GM19467 (cell line): ENCODE data around the gene IGSF9B.
"Not testable (repeated sequence)": the region's sequence is repeated elsewhere in the genome, so short reads cannot be mapped to it uniquely, and the experiment has no call there.

Experiments used
- ATAC-seq: cut with Tn5 transposase; IDR thresholded peaks from one replicate; pipeline ENCODE4 v1.9.1; 2021; ENCODE audit warnings: mild to moderate bottlenecking, moderate library complexity; ENCODE audit not compliant: unreplicated experiment

Gene IGSF9B, protein sequence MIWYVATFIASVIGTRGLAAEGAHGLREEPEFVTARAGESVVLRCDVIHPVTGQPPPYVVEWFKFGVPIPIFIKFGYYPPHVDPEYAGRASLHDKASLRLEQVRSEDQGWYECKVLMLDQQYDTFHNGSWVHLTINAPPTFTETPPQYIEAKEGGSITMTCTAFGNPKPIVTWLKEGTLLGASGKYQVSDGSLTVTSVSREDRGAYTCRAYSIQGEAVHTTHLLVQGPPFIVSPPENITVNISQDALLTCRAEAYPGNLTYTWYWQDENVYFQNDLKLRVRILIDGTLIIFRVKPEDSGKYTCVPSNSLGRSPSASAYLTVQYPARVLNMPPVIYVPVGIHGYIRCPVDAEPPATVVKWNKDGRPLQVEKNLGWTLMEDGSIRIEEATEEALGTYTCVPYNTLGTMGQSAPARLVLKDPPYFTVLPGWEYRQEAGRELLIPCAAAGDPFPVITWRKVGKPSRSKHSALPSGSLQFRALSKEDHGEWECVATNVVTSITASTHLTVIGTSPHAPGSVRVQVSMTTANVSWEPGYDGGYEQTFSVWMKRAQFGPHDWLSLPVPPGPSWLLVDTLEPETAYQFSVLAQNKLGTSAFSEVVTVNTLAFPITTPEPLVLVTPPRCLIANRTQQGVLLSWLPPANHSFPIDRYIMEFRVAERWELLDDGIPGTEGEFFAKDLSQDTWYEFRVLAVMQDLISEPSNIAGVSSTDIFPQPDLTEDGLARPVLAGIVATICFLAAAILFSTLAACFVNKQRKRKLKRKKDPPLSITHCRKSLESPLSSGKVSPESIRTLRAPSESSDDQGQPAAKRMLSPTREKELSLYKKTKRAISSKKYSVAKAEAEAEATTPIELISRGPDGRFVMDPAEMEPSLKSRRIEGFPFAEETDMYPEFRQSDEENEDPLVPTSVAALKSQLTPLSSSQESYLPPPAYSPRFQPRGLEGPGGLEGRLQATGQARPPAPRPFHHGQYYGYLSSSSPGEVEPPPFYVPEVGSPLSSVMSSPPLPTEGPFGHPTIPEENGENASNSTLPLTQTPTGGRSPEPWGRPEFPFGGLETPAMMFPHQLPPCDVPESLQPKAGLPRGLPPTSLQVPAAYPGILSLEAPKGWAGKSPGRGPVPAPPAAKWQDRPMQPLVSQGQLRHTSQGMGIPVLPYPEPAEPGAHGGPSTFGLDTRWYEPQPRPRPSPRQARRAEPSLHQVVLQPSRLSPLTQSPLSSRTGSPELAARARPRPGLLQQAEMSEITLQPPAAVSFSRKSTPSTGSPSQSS (N-terminal part only)

DNA sequence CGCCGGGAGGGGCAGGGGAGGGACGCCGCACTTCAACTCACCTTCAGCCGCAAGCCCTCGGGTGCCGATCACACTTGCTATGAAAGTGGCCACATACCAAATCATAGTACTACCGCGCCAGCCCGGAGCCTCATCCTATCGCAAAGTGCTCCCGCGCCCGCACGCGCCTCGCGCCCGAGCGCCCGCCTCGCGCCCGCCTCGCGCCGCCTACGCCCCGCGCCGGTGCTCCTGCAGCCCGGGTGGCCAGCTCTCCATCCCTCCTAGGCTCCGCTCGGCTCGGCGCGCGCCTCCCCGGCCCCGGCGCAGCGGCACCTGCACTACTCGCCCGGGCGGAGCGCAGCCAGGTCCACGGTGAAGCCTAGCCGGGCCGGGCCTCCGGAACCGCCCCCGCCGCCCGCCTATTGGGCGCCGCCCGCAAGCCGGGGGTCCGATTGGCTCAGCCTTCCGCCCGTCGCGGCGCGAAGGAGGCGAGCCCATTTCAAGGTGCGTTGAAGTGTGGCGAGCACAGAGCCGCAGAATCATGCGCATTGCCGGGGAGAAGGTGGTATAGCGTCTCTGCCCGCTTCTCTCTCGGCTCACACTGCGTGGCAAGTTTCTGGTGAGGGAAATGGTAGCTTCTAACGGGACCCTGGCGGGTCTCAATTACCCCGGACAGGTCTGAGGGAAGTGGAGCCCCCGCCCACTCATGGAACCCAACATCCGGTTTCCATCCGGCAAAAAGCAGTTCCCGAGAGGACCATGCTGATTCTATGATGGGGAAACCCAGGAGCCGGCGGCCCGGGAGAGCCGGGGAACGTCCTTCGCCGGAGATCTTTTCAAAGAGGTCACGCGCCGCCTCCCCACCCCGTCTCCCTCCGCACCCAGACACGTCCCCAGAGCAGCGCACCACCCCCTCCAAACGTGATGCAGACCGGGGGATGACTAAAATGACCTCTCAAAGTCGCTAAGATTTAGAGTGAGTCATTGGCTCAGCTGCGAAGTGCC is at the start of gene IGSF9B:
Gene IGSF9B (minus strand): TSS at position 319 of the 984 bp plus-strand sequence. CDS start 214 bp downstream, at position 105.
- ATAC-seq = peak; percentile 99

DNA sequence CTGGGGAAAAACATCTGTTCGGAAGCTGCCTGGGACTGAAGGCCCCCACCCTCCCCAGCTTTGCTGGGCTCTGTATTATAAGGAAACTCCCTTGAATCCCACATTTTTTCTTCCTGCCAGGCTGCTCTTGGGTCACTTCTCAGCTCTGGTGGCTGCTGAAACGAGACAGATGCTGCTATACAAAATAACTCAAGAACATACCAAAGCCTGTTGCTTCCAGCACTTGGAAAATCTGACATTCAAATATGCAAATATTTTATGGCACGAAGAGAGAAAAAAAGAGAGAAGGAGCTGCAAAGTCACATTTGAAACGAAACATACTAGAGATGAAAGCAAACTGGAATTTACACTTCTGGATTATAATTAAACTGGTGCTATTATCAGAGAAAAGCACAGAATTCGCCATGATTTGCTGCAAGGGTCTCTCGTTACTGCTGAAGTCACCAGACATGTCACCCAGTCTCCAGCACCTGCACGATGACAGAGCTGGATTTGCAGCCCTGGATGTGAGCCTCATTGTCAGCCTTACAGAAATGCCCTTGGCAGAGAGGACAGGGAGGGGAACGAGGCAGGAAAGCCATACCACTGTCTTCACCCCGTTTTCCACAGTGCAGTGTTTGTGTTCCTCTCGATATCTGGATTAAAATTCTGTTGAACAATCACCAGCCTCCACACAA is 47.9 kb upstream of the IGSF9B start:
- no peak for ATAC-seq

DNA sequence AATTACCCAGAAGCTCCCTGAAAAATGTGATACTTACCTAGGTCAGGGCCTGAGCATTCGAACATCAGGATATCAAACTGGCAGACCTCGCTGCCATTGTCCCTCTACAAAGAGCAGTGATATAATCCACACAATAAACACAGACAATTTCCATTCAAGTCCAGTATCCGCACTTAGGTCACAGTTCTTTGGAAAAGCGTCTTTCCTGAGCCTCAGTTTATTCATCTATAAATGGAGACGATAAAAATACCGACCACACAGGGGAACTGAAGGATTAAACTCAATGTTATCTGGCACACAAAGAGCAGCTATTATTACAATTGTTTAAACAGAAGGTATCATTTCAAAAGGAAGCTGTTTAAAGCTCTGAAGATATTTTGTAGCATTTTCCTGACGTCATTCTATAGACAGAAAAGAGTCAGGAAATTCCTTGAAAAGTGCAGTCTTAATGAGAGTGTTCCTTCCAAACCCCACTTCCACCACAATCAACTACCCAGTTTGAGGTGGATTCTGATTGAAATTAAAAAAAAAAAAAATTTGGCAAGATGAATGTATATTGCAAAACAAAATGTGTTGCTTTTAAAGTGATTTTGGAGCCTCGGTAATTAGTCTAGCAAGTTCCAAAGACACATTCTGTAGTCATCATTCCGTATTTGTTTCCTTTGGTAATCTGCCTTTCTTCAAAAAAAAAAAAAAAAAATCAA is 47.2 kb upstream of the IGSF9B start:
- no peak for ATAC-seq

DNA sequence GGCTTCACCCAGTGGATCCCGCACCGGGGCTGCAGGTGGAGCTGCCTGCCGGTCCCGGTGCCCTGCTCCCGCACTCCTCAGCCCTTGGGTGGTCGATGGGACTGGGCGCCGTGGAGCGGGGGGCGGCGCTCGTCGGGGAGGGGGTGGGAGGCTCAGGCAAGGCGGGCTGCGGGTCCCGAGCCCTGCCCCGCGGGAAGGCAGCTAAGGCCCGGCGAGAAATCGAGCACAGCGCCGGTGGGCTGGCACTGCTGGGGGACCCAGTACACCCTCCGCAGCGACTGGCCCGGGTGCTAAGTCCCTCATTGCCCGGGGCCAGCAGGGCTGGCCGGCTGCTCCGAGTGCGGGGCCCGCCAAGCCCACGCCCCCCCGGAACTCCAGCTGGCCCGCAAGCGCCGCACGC is 46.1 kb upstream of the IGSF9B start:
- not testable (repeated sequence) for ATAC-seq

DNA sequence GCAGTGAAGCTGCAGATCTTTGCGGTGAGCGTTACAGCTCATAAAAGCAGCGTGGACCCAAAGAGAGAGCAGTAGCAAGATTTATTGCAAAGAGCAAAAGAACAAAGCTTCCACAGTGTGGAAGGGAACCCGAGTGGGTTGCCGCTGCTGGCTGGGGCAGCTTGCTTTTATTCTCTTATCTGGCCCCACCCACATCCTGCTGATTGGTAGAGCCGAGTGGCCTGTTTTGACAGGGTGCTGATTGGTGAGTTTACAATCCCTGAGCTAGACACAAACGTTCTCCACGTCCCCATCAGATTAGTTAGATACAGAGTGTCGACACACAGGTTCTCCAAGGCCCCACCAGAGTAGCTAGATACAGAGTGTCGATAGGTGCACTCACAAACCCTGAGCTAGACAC is 45.6 kb upstream of the IGSF9B start:
- ATAC-seq = not testable (repeated sequence)

DNA sequence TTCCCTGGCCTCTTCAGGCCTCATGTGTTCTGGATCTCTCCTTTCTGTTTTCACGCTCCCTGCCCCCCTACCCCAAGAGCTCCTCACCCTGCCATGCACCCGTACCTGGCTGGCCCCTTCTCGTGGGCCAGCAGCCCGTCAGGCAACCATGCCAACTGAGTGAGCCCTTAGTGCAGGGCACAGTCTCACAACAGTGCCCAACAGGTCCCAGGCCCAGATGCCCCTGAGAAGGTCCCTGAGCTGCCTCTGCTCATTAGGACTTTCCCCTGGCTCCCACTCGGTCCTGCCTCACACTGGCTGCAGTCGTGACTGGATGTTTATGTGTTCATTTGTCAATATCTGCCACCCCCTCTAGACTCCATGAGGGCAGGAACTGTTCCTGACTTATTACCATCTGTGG is 44.8 kb upstream of the IGSF9B start:
- ATAC-seq = no peak

DNA sequence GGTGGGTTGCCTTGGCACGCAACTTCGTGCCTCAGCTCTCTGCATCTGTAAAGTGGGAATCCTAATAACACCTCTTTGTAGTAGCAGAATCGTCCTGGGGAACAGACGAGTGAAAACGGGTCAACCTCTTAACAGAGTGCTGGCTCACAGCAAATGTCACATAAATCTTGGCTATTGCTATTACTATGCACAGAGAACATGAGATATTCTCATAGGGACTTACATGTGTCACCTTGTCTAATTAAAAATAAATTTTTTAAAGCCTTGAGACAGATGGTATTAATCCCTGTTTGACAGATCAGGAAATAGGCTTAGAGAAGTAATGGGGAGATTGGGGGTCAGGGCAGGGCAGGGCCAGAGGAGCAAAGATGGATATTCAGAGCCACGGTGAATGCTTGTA is 44.3 kb upstream of the IGSF9B start:
- ATAC-seq = no peak

DNA sequence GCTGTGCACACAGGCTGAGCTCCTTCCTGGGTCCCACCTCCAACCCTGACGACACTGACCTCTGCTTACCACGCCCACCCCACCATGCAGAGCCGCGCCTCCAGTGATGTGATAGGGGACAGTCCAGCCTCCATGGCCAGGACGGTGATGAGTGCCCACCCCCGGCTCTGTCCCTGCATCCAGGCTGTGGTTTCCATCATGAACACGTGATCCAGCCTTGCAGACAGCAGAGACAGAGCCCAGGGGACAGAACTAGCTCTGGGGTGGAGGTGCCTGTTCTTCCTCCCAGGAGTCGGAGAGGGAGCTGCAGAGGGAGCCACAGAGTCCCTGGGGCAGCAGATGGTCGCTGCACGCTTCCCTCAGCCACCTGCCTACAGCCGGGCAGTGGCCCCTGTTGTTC is 42.6 kb upstream of the IGSF9B start:
- no peak for ATAC-seq

DNA sequence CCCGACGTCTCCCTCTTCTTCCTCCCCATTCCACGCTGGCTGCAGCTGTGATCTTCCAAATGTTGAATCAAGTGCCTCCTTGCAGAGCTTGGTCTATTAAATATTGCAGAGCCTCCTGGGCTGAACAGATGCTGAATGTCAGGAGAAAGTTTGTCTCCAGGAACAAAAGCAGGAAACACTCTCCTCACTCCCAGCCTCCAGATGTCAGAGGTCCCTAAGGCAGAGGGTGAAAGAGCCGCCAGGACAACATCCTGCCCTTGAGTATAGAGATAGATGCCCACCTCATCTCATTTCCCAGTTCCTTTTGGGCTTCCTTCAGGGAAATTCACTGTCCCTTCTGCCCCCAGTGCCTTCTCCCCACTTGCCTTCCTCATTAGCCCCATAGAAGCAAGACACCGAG is 40.8 kb upstream of the IGSF9B start:
- no peak for ATAC-seq

DNA sequence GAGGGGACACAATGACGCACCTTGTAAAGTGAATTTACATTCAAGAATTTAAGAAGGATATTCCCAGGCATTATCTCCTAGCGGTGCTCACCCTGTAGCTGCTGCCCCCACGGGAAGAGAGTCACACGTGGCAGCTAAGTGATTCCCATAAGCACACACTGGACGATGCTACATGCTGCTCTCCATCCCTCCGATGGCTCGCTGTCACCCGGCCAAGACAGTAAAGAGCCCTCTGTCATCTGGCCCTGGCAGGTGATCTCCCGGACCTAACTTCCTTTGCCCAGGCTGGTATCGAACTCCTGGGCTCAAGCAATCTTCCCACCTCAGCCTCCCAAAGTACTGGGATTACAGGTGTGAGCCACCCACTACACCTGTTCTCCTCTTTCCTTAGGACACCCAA is 39.9 kb upstream of the IGSF9B start:
- ATAC-seq = no peak

DNA sequence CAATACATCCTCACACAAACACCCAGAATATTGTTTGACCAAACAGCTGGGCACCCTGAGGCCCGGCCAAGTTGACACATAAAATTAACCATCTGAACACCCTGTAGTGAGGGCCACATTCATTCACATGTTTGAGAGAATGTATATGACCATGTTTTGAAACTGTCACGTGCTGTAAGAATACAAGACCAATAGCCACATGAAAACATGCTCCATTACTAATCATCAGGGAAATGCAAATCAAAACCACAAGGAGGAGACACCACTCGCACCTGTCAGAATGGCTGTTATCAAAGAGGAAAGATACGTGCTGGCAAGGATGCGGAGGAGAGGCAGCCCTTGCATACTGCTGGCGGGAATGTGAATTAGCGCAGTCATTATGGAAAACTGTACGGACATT is 38.3 kb upstream of the IGSF9B start:
- no peak for ATAC-seq

DNA sequence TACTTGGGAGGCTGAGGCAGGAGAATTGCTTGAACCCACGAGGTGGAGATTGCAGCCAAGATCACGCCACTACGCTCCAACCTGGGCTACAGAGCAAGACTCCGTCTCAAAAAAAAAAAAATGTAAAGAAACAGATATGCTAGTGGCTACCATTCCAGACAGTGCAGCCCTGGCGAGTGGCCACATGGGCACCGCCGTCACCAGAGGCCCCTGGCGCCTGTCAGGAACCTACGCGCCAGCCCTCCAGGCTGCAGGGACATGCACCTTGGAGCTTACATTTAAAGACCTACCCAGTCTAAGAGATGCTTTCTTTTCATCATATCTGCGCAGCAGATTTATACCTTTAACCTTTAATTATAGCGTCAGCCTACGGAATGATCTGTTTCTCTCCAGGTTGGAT is 37.2 kb upstream of the IGSF9B start:
- no peak for ATAC-seq

DNA sequence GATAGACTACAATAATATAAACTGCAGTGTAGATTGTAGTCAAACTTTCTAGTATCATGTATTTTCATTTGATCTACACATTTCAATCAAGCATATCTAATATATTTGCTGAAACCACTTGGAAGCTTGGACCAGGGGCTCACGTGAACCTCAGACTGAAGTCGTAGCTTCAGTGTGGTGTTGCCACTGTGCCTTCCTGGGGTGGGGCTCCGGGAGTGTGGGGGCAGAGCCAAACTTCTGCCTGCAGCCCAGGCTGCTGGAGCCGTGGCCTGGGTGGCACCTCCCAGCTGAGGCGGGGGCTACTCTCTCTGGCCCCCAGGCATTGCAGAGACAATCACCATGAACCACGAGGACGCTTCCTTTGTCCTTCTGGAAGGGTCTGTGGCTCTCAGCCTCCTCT is 36.3 kb upstream of the IGSF9B start:
- no peak for ATAC-seq

DNA sequence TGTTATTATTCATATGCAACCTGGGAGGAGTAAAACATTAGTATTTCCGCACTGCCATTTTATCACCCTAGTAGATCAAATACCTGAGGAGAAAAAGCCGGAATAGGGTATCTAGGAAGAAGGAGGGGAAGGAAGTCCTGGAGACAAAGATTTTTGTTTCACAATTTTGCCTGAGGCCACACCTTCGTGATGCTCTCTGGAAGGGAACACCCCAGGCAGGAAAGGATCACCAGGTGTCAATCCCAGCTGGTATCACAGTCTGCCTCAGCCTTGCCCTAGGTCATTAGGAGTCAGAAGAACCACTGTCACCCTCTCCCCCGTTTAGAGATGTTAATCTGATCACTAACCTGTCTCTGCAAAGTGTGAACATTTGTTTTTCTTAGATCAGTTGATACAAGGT is 35.4 kb upstream of the IGSF9B start:
- ATAC-seq = no peak

DNA sequence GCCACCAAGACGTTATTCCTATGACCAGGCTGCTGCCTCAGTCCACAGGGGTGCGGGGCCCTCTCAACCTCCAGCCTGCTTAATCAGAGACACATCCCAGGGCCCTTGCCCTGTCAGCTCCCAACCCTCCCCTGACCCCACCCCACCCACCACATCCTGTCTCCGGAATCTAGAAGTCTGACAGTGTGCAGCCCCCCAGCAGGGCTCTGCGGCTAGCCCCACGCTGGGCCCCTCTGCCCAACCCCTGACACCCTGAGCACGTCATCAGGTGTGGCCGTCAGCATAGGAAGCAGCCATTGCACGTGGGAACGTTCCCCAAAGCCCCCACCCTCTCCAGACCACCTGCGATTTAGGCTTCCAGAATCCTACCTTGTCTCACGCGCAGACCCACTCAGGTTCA is 34.3 kb upstream of the IGSF9B start:
- ATAC-seq = no peak

DNA sequence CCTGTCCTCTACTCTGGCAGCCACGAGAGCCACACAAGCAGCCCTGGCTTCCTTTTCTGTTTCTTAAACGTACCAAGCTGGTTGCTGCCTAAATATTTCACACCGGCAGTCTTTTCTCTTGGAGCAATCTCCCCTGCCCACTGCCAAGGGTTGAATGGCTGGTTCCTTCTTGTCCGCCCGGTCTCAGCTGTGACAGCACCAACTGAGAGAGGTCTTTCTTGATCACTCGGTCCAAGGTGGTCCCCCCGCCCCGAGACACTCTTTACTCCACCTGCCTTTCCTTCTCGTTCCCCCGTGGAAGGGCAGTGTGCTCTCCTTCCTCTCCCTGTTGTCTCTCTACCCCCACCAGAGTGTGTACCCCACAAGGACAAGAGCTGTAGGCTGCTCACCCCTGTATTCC is 33.7 kb upstream of the IGSF9B start:
- ATAC-seq = no peak

DNA sequence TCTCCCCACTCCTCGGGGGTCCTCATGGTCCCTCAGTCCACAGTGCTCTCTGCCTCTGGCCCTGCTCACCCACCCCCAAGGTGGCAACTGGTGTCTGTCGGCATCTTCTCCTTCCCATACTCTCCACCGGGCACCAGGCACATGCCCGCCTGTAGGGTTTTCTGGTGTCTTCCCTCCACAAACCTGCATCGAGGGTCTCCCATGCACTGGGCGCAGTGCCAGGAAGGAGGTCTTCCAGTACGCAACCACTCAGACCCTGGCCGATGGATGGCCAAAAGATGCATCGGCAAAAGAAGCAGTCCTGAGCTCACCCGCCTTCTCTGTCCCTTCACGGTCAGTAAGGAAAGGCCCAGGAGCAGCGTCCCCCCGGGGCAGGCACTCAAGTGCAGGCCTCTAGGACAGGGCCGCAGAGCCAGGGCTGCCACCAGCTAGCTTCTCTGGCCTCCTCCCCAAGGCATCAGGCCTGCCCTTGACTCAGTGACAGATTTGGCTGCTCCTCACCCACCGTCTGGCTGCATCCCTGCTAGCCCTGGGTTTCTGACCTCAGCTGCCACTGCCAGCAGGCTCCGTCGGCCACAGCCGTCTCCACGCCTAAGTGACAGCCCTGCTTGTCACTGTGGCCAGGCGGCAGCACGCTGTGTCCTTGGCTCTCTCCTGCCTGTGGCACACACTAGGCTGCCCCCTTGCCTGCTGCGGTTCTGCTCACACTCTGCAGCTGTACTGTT is 32.1 kb upstream of the IGSF9B start:
- ATAC-seq = no peak

DNA sequence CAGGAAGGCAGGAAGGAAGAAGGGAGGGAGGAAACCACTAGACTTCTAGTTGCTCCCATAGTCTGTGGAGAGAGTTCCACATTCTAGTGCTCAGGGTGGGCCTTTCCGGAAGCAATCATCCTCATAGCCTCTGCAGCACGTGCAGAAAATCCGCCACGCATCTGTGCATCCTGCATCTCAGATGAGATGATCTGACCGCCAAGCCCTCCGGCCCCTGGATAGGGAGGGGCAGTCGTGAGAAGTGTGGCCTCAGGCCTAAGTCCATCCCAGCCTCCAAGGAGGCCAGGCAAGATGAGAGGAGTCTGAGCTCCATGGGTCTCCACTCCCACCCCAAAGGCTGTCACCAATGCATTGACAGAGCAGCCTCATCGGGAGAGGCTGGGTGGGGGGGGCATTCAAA is 30.4 kb upstream of the IGSF9B start:
- no peak for ATAC-seq
